ENCODE data around the gene GRK4. TPM values are rescaled to one million over a fixed set of nuclear protein-coding genes. Genes with fewer than 3 reads are reported as not detected.

GRK4 gene
- total and polyA plus RNA-seq, 2 donors (not counting 1 experiment from before 2014, with no cell fraction given), result 0.73 to 2.3 TPM

GRCh38 chr4:2936773-2937145 is 26.6 kb upstream of the GRK4 start:
- peaks cover 45% of the 10 kb centered on the region for H3K4me1 Mint-ChIP-seq
- no peaks in the 10 kb centered on the region for H3K9me3 ChIP-seq (ENCODE audit: control extremely low read depth in 1 of 3, control insufficient read depth in 2 of 3, insufficient read depth in 1 of 3, low read length in 2 of 3)
- no peak for DNase-seq
- no peak for ATAC-seq (ENCODE audit: low read depth)
- H2AFZ ChIP-seq (ENCODE audit: insufficient read depth, low read depth, low read length, poor library complexity, severe bottlenecking), result no peak overlapping the region
- no peaks in the 10 kb centered on the region for H3K9me3 Mint-ChIP-seq (ENCODE audit: insufficient read depth)
- peaks cover 0 to 44% of the 10 kb centered on the region in 2 experiments for H3K36me3 ChIP-seq (replicated peaks in 1 of 2; ENCODE audit: control extremely low read depth in 1 of 2, control insufficient read depth in 1 of 2, extremely low read depth in 1 of 2, insufficient read depth in 2 of 2, low read length in 1 of 2)
- TF ChIP-seq CTCF (IDR thresholded peaks at IDR 0.05) (no peak), EZH2 (IDR thresholded peaks at IDR 0.05; ENCODE audit: borderline replicate concordance, insufficient read depth, low read depth, low read length, poor library complexity, severe bottlenecking) (no peak)
- H3K27ac ChIP-seq (ENCODE audit: low read length in 2 of 2), result peak overlapping the region; percentile 1 to 5
- intact Hi-C loops (cut with micrococcal nuclease), result loop anchor here (10.0 kb wide), 1 partner anchor 452 kb away; no protein-coding TSS in a partner anchor
- H4K20me1 ChIP-seq (ENCODE audit: control insufficient read depth, insufficient read depth, low read length, poor library complexity, severe bottlenecking), result peaks cover 26% of the 10 kb centered on the region
- peaks cover 18% of the 10 kb centered on the region for H3K79me2 ChIP-seq (ENCODE audit: control insufficient read depth, insufficient read depth, low read length)
- no peaks in the 10 kb centered on the region for H3K27me3 Mint-ChIP-seq
- WGBS (ENCODE audit: insufficient coverage), result 65% methylated on average over 6 of the region's 6 CpGs
- peak overlapping the region; percentile 24 for H3K4me2 ChIP-seq (replicated peaks; ENCODE audit: low read depth, low read length, poor library complexity, severe bottlenecking)
- no peak overlapping the region for H3K9ac ChIP-seq (ENCODE audit: low read length)
- H3K4me3 Mint-ChIP-seq, result peak overlapping the region; percentile 89
- H3K4me3 ChIP-seq (ENCODE audit: control extremely low read depth in 1 of 5, extremely low read depth in 1 of 5, insufficient read depth in 1 of 5, low read depth in 2 of 5, low read length in 4 of 5), result no peak overlapping the region
- no peaks in the 10 kb centered on the region for H3K27me3 ChIP-seq (replicated peaks in 1 of 4; ENCODE audit: control extremely low read depth in 1 of 4, control insufficient read depth in 3 of 4, insufficient read depth in 4 of 4, low read length in 3 of 4)
- ChIA-PET CTCF (interaction anchor here (0.6 to 2.1 kb wide), 10 partner anchors 9 to 338 kb away, joined by 3 to 6 read pairs (median 4); no protein-coding TSS in a partner anchor), POLR2A (interaction anchor here (0.6 to 1.4 kb wide), 2 partner anchors 18 to 199 kb away, joined by 5 read pairs; no protein-coding TSS in a partner anchor)
- peaks cover 30 to 48% of the 10 kb centered on the region in 2 donors for H3K4me1 ChIP-seq (ENCODE audit: control insufficient read depth in 2 of 2, insufficient read depth in 2 of 2, low read length in 2 of 2)
- H3K27ac Mint-ChIP-seq, result peak overlapping the region; percentile 81

GRCh38 chr4:2937146-2937857 is 26.1 kb upstream of the GRK4 start:
- H3K4me1 ChIP-seq (ENCODE audit: control insufficient read depth in 2 of 2, insufficient read depth in 2 of 2, low read length in 2 of 2), result peaks cover 25 to 42% of the 10 kb centered on the region in 2 donors
- intact Hi-C loops (cut with micrococcal nuclease), result loop anchor here (10.0 kb wide), 1 partner anchor 453 kb away; no protein-coding TSS in a partner anchor
- H3K9ac ChIP-seq (ENCODE audit: low read length), result no peak overlapping the region
- no peak overlapping the region for H3K4me3 ChIP-seq (ENCODE audit: control extremely low read depth in 1 of 5, extremely low read depth in 1 of 5, insufficient read depth in 1 of 5, low read depth in 2 of 5, low read length in 4 of 5)
- DNase-seq, result peak; percentile 61
- peak overlapping the region; percentile 24 for H3K4me2 ChIP-seq (replicated peaks; ENCODE audit: low read depth, low read length, poor library complexity, severe bottlenecking)
- no peaks in the 10 kb centered on the region for H3K27me3 ChIP-seq (replicated peaks in 1 of 4; ENCODE audit: control extremely low read depth in 1 of 4, control insufficient read depth in 3 of 4, insufficient read depth in 4 of 4, low read length in 3 of 4)
- WGBS (ENCODE audit: insufficient coverage), result 75% methylated on average over 18 of the region's 23 CpGs
- peak overlapping the region; percentile 81 for H3K27ac Mint-ChIP-seq
- H4K20me1 ChIP-seq (ENCODE audit: control insufficient read depth, insufficient read depth, low read length, poor library complexity, severe bottlenecking), result peaks cover 20% of the 10 kb centered on the region
- ChIA-PET POLR2A (interaction anchor here (0.6 kb wide), 1 partner anchor 200 kb away, joined by 5 read pairs; no protein-coding TSS in a partner anchor), CTCF (interaction anchor here (0.9 to 2.1 kb wide), 5 partner anchors 11 to 174 kb away, joined by 3 to 6 read pairs (median 5); no protein-coding TSS in a partner anchor)
- peaks cover 18% of the 10 kb centered on the region for H3K79me2 ChIP-seq (ENCODE audit: control insufficient read depth, insufficient read depth, low read length)
- no peak for TF ChIP-seq EZH2 (IDR thresholded peaks at IDR 0.05; ENCODE audit: borderline replicate concordance, insufficient read depth, low read depth, low read length, poor library complexity, severe bottlenecking)
- H3K27ac ChIP-seq (ENCODE audit: low read length in 2 of 2), result peak overlapping the region; percentile 1 to 5
- H3K36me3 ChIP-seq (replicated peaks in 1 of 2; ENCODE audit: control extremely low read depth in 1 of 2, control insufficient read depth in 1 of 2, extremely low read depth in 1 of 2, insufficient read depth in 2 of 2, low read length in 1 of 2), result peaks cover 0 to 49% of the 10 kb centered on the region in 2 experiments
- H2AFZ ChIP-seq (ENCODE audit: insufficient read depth, low read depth, low read length, poor library complexity, severe bottlenecking), result no peak overlapping the region
- no peaks in the 10 kb centered on the region for H3K9me3 Mint-ChIP-seq (ENCODE audit: insufficient read depth)
- H3K9me3 ChIP-seq (ENCODE audit: control extremely low read depth in 1 of 3, control insufficient read depth in 2 of 3, insufficient read depth in 1 of 3, low read length in 2 of 3), result no peaks in the 10 kb centered on the region
- H3K4me1 Mint-ChIP-seq, result peaks cover 39% of the 10 kb centered on the region
- no peak for ATAC-seq (ENCODE audit: low read depth)
- no peaks in the 10 kb centered on the region for H3K27me3 Mint-ChIP-seq
- peak overlapping the region; percentile 89 for H3K4me3 Mint-ChIP-seq
